Measurements from ENCODE around the gene MINAR1.
"Not testable (repeated sequence)": the region's sequence is repeated elsewhere in the genome, so short reads cannot be mapped to it uniquely, and the experiment has no call there.

MINAR1 gene

GRCh38 chr15:79412429-79412828 lies 19.7 kb upstream of the MINAR1 start:
- ATAC-seq (replicated peaks; ENCODE audit: extremely low read depth, poor library complexity, severe bottlenecking) (no peak), DNase-seq (ENCODE audit: low spot score in 2 of 2) (no peak)
- no peaks in the 10 kb centered on the region for H3K9me3 Mint-ChIP-seq
- no peak overlapping the region for H3K27ac Mint-ChIP-seq (ENCODE audit: low read depth)
- H3K4me1 Mint-ChIP-seq = no peaks in the 10 kb centered on the region
- no peak overlapping the region for H3K4me3 Mint-ChIP-seq
- H3K27me3 Mint-ChIP-seq = no peaks in the 10 kb centered on the region
- no peaks in the 10 kb centered on the region for H3K36me3 Mint-ChIP-seq (ENCODE audit: insufficient read depth)

GRCh38 chr15:79416876-79417275 lies 15.3 kb upstream of the MINAR1 start:
- ATAC-seq (replicated peaks; ENCODE audit: extremely low read depth, poor library complexity, severe bottlenecking) (no peak), DNase-seq (ENCODE audit: low spot score in 2 of 2) (no peak)
- no peaks in the 10 kb centered on the region for H3K4me1 Mint-ChIP-seq
- no peaks in the 10 kb centered on the region for H3K27me3 Mint-ChIP-seq
- H3K36me3 Mint-ChIP-seq (ENCODE audit: insufficient read depth) = no peaks in the 10 kb centered on the region
- H3K4me3 Mint-ChIP-seq = no peak overlapping the region
- H3K9me3 Mint-ChIP-seq = no peaks in the 10 kb centered on the region
- no peak overlapping the region for H3K27ac Mint-ChIP-seq (ENCODE audit: low read depth)

GRCh38 chr15:79418693-79419279 lies 13.3 kb upstream of the MINAR1 start:
- ATAC-seq (replicated peaks; ENCODE audit: extremely low read depth, poor library complexity, severe bottlenecking) = no peak
- Mint-ChIP-seq H3K4me3 (no peak overlapping the region), H3K27ac (ENCODE audit: low read depth) (no peak overlapping the region), H3K36me3 (ENCODE audit: insufficient read depth) (no peaks in the 10 kb centered on the region), H3K9me3 (no peaks in the 10 kb centered on the region), H3K4me1 (no peaks in the 10 kb centered on the region), H3K27me3 (no peaks in the 10 kb centered on the region)
- DNase-seq (ENCODE audit: low spot score in 2 of 2) = no peak

- Mint-ChIP-seq H3K36me3 (ENCODE audit: insufficient read depth) (no peaks in the 10 kb centered on the region), H3K4me3 (no peak overlapping the region), H3K4me1 (no peaks in the 10 kb centered on the region), H3K9me3 (no peaks in the 10 kb centered on the region), H3K27me3 (peaks cover 52% of the 10 kb centered on the region), H3K27ac (ENCODE audit: low read depth) (no peak overlapping the region)
- DNase-seq (ENCODE audit: low spot score in 2 of 2) = no peak
- no peak for ATAC-seq (replicated peaks; ENCODE audit: extremely low read depth, poor library complexity, severe bottlenecking)
Observed at GRCh38 chr15:79425591-79426295, 6.4 kb upstream of the MINAR1 start.

GRCh38 chr15:79426899-79427298 lies 5.2 kb upstream of the MINAR1 start:
- peaks cover 61% of the 10 kb centered on the region for H3K27me3 Mint-ChIP-seq

GRCh38 chr15:79427781-79428598 lies 4.1 kb upstream of the MINAR1 start:
- Mint-ChIP-seq H3K9me3 (no peaks in the 10 kb centered on the region), H3K27ac (ENCODE audit: low read depth) (no peak overlapping the region)

More at GRCh38 chr15:79426899-79427298, 5.2 kb upstream of the MINAR1 start:
- H3K36me3 Mint-ChIP-seq (ENCODE audit: insufficient read depth); H3K4me3 Mint-ChIP-seq; H3K4me1 Mint-ChIP-seq; ATAC-seq (replicated peaks; ENCODE audit: extremely low read depth, poor library complexity, severe bottlenecking); H3K27ac Mint-ChIP-seq (ENCODE audit: low read depth); DNase-seq (ENCODE audit: low spot score in 2 of 2); H3K9me3 Mint-ChIP-seq: not testable (repeated sequence)

GRCh38 chr15:79430901-79431635 lies 1.1 kb upstream of the MINAR1 start:
- H3K27me3 Mint-ChIP-seq = peaks cover 81% of the 10 kb centered on the region
- H3K4me1 Mint-ChIP-seq = peaks cover 5% of the 10 kb centered on the region
- DNase-seq (ENCODE audit: low spot score in 2 of 2) (no peak), ATAC-seq (replicated peaks; ENCODE audit: extremely low read depth, poor library complexity, severe bottlenecking) (no peak)
- no peaks in the 10 kb centered on the region for H3K9me3 Mint-ChIP-seq
- no peak overlapping the region for H3K27ac Mint-ChIP-seq (ENCODE audit: low read depth)
- peak overlapping the region; percentile 33 for H3K4me3 Mint-ChIP-seq
- no peaks in the 10 kb centered on the region for H3K36me3 Mint-ChIP-seq (ENCODE audit: insufficient read depth)

More at GRCh38 chr15:79427781-79428598, 4.1 kb upstream of the MINAR1 start:
- Mint-ChIP-seq H3K27me3 (peaks cover 69% of the 10 kb centered on the region), H3K4me1 (peaks cover 5% of the 10 kb centered on the region), H3K36me3 (ENCODE audit: insufficient read depth) (no peaks in the 10 kb centered on the region), H3K4me3 (no peak overlapping the region)
- ATAC-seq (replicated peaks; ENCODE audit: extremely low read depth, poor library complexity, severe bottlenecking) = no peak
- DNase-seq (ENCODE audit: low spot score in 2 of 2) = no peak

- Mint-ChIP-seq H3K27me3 (peaks cover 67% of the 10 kb centered on the region), H3K4me3 (no peak overlapping the region), H3K27ac (ENCODE audit: low read depth) (no peak overlapping the region), H3K9me3 (no peaks in the 10 kb centered on the region), H3K4me1 (peaks cover 5% of the 10 kb centered on the region), H3K36me3 (ENCODE audit: insufficient read depth) (no peaks in the 10 kb centered on the region)
- DNase-seq (ENCODE audit: low spot score in 2 of 2) (no peak), ATAC-seq (replicated peaks; ENCODE audit: extremely low read depth, poor library complexity, severe bottlenecking) (no peak)
Observed at GRCh38 chr15:79432345-79433275, 474 bp downstream of the MINAR1 start.

- Mint-ChIP-seq H3K4me3 (no peak overlapping the region), H3K9me3 (no peaks in the 10 kb centered on the region), H3K36me3 (ENCODE audit: insufficient read depth) (no peaks in the 10 kb centered on the region), H3K27me3 (peaks cover 58% of the 10 kb centered on the region), H3K4me1 (peaks cover 5% of the 10 kb centered on the region), H3K27ac (ENCODE audit: low read depth) (no peak overlapping the region)
- no peak for DNase-seq (ENCODE audit: low spot score in 2 of 2)
- no peak for ATAC-seq (replicated peaks; ENCODE audit: extremely low read depth, poor library complexity, severe bottlenecking)
Observed at GRCh38 chr15:79433276-79433990, 1.3 kb downstream of the MINAR1 start.

GRCh38 chr15:79434361-79434760 lies 2.2 kb downstream of the MINAR1 start:
- Mint-ChIP-seq H3K4me3 (no peak overlapping the region), H3K36me3 (ENCODE audit: insufficient read depth) (no peaks in the 10 kb centered on the region), H3K27ac (ENCODE audit: low read depth) (no peak overlapping the region), H3K4me1 (peaks cover 5% of the 10 kb centered on the region), H3K9me3 (no peaks in the 10 kb centered on the region), H3K27me3 (peaks cover 49% of the 10 kb centered on the region)
- ATAC-seq (replicated peaks; ENCODE audit: extremely low read depth, poor library complexity, severe bottlenecking) (no peak), DNase-seq (ENCODE audit: low spot score in 2 of 2) (no peak)

- no peaks in the 10 kb centered on the region for H3K9me3 Mint-ChIP-seq
- peaks cover 31% of the 10 kb centered on the region for H3K27me3 Mint-ChIP-seq
- no peak for ATAC-seq (replicated peaks; ENCODE audit: extremely low read depth, poor library complexity, severe bottlenecking)
- H3K4me3 Mint-ChIP-seq = no peak overlapping the region
- no peak overlapping the region for H3K27ac Mint-ChIP-seq (ENCODE audit: low read depth)
- DNase-seq (ENCODE audit: low spot score in 2 of 2) = no peak
- peaks cover 2% of the 10 kb centered on the region for H3K4me1 Mint-ChIP-seq
- no peaks in the 10 kb centered on the region for H3K36me3 Mint-ChIP-seq (ENCODE audit: insufficient read depth)
Observed at GRCh38 chr15:79436037-79436780, 4.1 kb downstream of the MINAR1 start.
